Neural progenitor cell (in vitro differentiated cells): ENCODE measurements around the gene ARHGAP26. TPM values are rescaled to one million over a fixed set of nuclear protein-coding genes. Genes with fewer than 3 reads are reported as not detected.

ENCODE experiments used
- DNase-seq: peaks from one replicate; pipeline ENCODE4 v3.0.0-alpha.2; 2016; ENCODE audit warnings: low spot score
- H2AFZ ChIP-seq: fragments of 200-600 bp; sonication (generic); replicated peaks from 2 replicates; pipeline ENCODE4 v1.6.1; 2016; ENCODE audit warnings: antibody characterized with exemption
- H3F3A ChIP-seq: fragments of 200-600 bp; sonication (generic); 2 replicates; pipeline ENCODE4 v1.6.1; 2016; ENCODE audit warnings: antibody characterized with exemption, low read depth
- H3K27ac ChIP-seq: fragments of 200-600 bp; sonication (generic); 2 replicates; pipeline ENCODE4 v1.5.1; 2016; ENCODE audit warnings: mild to moderate bottlenecking
- H3K27me3 ChIP-seq: fragments of 200-600 bp; sonication (generic); 2 replicates; pipeline ENCODE4 v1.6.1; 2016; ENCODE audit warnings: mild to moderate bottlenecking, moderate library complexity
- H3K36me3 ChIP-seq: fragments of 200-600 bp; sonication (generic); 2 replicates; pipeline ENCODE4 v1.5.1; 2016
- H3K4me1 ChIP-seq: fragments of 200-600 bp; sonication (generic); 2 replicates; pipeline ENCODE4 v1.6.1; 2016; ENCODE audit warnings: mixed run types
- H3K4me2 ChIP-seq: fragments of 200-600 bp; sonication (generic); 2 replicates; pipeline ENCODE4 v1.6.1; 2016
- H3K4me3 ChIP-seq: fragments of 200-600 bp; sonication (generic); 2 replicates; pipeline ENCODE4 v1.5.1; 2016
- H3K79me2 ChIP-seq: fragments of 200-600 bp; sonication (generic); 2 replicates; pipeline ENCODE4 v1.6.1; 2016; ENCODE audit warnings: low read depth
- H3K9ac ChIP-seq: fragments of 200-600 bp; sonication (generic); 2 replicates; pipeline ENCODE4 v1.6.1; 2016
- H3K9me3 ChIP-seq: fragments of 200-600 bp; sonication (generic); 2 replicates; pipeline ENCODE4 v1.5.1; 2016; ENCODE audit warnings: low read depth
- H4K20me1 ChIP-seq: fragments of 200-600 bp; sonication (generic); 2 replicates; pipeline ENCODE4 v1.6.1; 2016; ENCODE audit warnings: low read depth
- H3K27ac Mint-ChIP-seq: 3 replicates; pipeline ENCODE4 v1.8.0; 2021; ENCODE audit warnings: mixed read lengths
- H3K27me3 Mint-ChIP-seq: 2 replicates; pipeline ENCODE4 v1.8.0; 2022; ENCODE audit warnings: low read depth, mild to moderate bottlenecking, inconsistent platforms, moderate library complexity, mixed read lengths; ENCODE audit not compliant: insufficient read depth
- H3K36me3 Mint-ChIP-seq: 3 replicates; pipeline ENCODE4 v1.8.0; 2021; ENCODE audit warnings: mixed read lengths
- H3K4me1 Mint-ChIP-seq: 3 replicates; pipeline ENCODE4 v1.8.0; 2021; ENCODE audit warnings: mixed read lengths
- H3K4me3 Mint-ChIP-seq: 3 replicates; pipeline ENCODE4 v1.8.0; 2021; ENCODE audit warnings: mild to moderate bottlenecking, moderate library complexity, mixed read lengths
- H3K9me3 Mint-ChIP-seq: 3 replicates; pipeline ENCODE4 v1.8.0; 2020; ENCODE audit warnings: mixed read lengths
- EZH2 ChIP-seq: fragments of 200-600 bp; sonication (generic); IDR thresholded peaks from 2 replicates; pipeline ENCODE4 v1.6.1; 2017; ENCODE audit warnings: antibody characterized with exemption, mild to moderate bottlenecking, moderate library complexity
- EZH2phosphoT487 ChIP-seq: fragments of 200-600 bp; sonication (generic); IDR thresholded peaks from 2 replicates; pipeline ENCODE4 v1.6.1; 2017; ENCODE audit warnings: antibody characterized with exemption
- total RNA-seq: library from RNA; depleted of rRNA; stranded (reverse); fragments of >200 nt; gene quantifications from 2 replicates; pipeline ENCODE4 v1.2.3, GENCODE V29; 2015; ENCODE audit warnings: low replicate concordance
- TF ChIP-seq, protein P1 (sequence below): fragments of 200-600 bp; sonication (generic); IDR thresholded peaks from 2 replicates; pipeline ENCODE4 v1.5.1; 2017; ENCODE audit warnings: antibody characterized with exemption, mild to moderate bottlenecking

The ARHGAP26 gene
- total RNA-seq, 1 donor from 2014 or later: 7.0 TPM

DNA sequence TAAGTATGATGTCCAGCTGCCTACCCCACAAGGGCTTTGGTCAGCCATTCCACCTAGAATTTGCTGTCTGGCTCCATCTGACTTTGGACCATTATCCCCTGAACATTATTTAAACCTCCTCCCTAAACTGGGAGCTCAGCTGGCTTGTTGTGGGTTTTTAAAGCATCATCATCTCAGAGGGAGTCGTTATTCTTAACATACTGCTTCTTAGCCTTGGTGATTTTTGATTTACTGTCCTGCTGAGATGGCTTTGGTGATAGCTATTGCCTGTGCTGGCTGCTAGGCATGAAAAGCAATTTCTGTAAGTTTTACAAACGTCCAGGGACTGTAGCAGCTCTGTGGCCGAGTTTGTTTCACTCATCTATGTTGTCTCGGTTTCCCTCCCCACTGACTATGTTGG is 377.2 kb downstream of the ARHGAP26 start:
- Histone ChIP-seq H3K27me3 (no peaks in the 10 kb centered on the region), H3K27ac (no peak overlapping the region), H3K4me3 (no peak overlapping the region), H3F3A (no peaks in the 10 kb centered on the region), H3K4me2 (no peak overlapping the region), H3K36me3 (no peaks in the 10 kb centered on the region), H4K20me1 (no peaks in the 10 kb centered on the region), H3K4me1 (no peaks in the 10 kb centered on the region), H2AFZ (no peak overlapping the region), H3K9me3 (no peaks in the 10 kb centered on the region), H3K9ac (no peak overlapping the region), H3K79me2 (no peaks in the 10 kb centered on the region)
- H3K9me3 Mint-ChIP-seq: no peaks in the 10 kb centered on the region
- TF ChIP-seq EZH2: no peak
- TF ChIP-seq, protein P1, sequence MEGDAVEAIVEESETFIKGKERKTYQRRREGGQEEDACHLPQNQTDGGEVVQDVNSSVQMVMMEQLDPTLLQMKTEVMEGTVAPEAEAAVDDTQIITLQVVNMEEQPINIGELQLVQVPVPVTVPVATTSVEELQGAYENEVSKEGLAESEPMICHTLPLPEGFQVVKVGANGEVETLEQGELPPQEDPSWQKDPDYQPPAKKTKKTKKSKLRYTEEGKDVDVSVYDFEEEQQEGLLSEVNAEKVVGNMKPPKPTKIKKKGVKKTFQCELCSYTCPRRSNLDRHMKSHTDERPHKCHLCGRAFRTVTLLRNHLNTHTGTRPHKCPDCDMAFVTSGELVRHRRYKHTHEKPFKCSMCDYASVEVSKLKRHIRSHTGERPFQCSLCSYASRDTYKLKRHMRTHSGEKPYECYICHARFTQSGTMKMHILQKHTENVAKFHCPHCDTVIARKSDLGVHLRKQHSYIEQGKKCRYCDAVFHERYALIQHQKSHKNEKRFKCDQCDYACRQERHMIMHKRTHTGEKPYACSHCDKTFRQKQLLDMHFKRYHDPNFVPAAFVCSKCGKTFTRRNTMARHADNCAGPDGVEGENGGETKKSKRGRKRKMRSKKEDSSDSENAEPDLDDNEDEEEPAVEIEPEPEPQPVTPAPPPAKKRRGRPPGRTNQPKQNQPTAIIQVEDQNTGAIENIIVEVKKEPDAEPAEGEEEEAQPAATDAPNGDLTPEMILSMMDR: no peak
- no peak for TF ChIP-seq EZH2phosphoT487
- no peak for DNase-seq
- H3K4me3 Mint-ChIP-seq: no peak overlapping the region
- H3K27ac Mint-ChIP-seq: no peak overlapping the region
- no peaks in the 10 kb centered on the region for H3K27me3 Mint-ChIP-seq
- peaks cover 6% of the 10 kb centered on the region for H3K36me3 Mint-ChIP-seq
- H3K4me1 Mint-ChIP-seq: no peaks in the 10 kb centered on the region

DNA sequence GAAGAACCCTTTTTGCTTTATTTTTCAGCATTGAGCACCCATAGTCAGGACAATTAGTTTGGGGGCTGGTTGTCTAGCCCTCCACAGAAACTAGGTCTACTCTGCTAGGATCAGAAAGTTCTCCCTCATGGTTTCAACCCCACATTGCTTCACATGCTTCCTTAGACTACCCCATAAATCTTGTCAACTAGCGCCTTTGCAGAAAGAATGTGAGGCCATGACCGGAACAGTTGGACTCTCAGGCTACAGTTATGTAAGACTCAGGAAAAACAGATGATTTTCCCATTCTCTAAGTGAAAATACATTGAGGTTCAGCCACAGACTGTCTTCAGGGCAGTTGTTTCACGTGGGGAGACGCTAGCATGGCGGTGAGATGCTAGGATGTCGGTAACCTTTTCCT is 377.7 kb downstream of the ARHGAP26 start:
- Histone ChIP-seq H4K20me1 (no peaks in the 10 kb centered on the region), H3K36me3 (no peaks in the 10 kb centered on the region), H3K79me2 (no peaks in the 10 kb centered on the region), H2AFZ (no peak overlapping the region), H3K4me3 (no peak overlapping the region), H3F3A (no peaks in the 10 kb centered on the region), H3K9me3 (no peaks in the 10 kb centered on the region), H3K4me1 (no peaks in the 10 kb centered on the region), H3K9ac (no peak overlapping the region), H3K27me3 (no peaks in the 10 kb centered on the region), H3K27ac (no peak overlapping the region), H3K4me2 (no peak overlapping the region)
- Mint-ChIP-seq H3K36me3 (peaks cover 6% of the 10 kb centered on the region), H3K4me3 (no peak overlapping the region), H3K27me3 (no peaks in the 10 kb centered on the region), H3K27ac (no peak overlapping the region), H3K4me1 (no peaks in the 10 kb centered on the region), H3K9me3 (no peaks in the 10 kb centered on the region)
- no peak for DNase-seq
- no peak for TF ChIP-seq EZH2
- TF ChIP-seq, protein P1: no peak
- no peak for TF ChIP-seq EZH2phosphoT487

DNA sequence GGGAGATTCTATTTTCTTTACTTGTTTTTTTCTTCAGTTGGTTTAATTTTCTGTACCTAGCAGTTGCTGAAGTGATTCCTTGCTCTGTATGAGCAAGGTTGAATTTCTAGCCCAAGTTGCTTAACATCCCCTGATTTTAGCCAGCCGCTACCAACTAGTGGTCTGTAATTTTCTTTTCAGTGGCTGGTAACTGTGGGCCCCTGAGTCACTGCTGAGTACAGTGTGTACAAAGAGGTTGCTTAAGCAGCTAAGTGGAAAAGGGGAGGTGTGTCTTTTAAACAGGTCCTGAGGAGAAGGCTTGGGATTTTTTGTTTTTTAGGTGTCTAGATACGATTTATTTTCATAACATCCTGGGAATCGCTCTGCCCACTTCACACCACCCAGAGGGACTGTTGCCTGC is 378.6 kb downstream of the ARHGAP26 start:
- no peak overlapping the region for H3K27ac ChIP-seq
- H3K4me1 ChIP-seq: no peaks in the 10 kb centered on the region
- H3K9me3 Mint-ChIP-seq: no peaks in the 10 kb centered on the region

More for the DNA sequence above, 378.6 kb downstream of the ARHGAP26 start:
- H3K4me1 Mint-ChIP-seq: no peaks in the 10 kb centered on the region
- no peak overlapping the region for H3K4me3 Mint-ChIP-seq
- H3K79me2 ChIP-seq: no peaks in the 10 kb centered on the region
- H3K9ac ChIP-seq: no peak overlapping the region
- H3K4me3 ChIP-seq: no peak overlapping the region
- H3F3A ChIP-seq: no peaks in the 10 kb centered on the region
- H3K36me3 ChIP-seq: no peaks in the 10 kb centered on the region
- peaks cover 6% of the 10 kb centered on the region for H3K36me3 Mint-ChIP-seq
- no peaks in the 10 kb centered on the region for H3K9me3 ChIP-seq
- no peaks in the 10 kb centered on the region for H3K27me3 Mint-ChIP-seq
- no peak overlapping the region for H2AFZ ChIP-seq
- H3K27ac Mint-ChIP-seq: no peak overlapping the region
- DNase-seq: no peak
- TF ChIP-seq, protein P1: no peak
- TF ChIP-seq EZH2: no peak
- TF ChIP-seq EZH2phosphoT487: no peak
- no peak overlapping the region for H3K4me2 ChIP-seq
- no peaks in the 10 kb centered on the region for H3K27me3 ChIP-seq
- no peaks in the 10 kb centered on the region for H4K20me1 ChIP-seq
